AG04449 (cell line): ENCODE results near the gene CAVIN4.

ENCODE experiments used
- CTCF ChIA-PET: fragments of 350-600 bp; formaldehyde crosslinking; extraction: SDS; loops from one replicate; lab custom pipeline; 2021; ENCODE audit warnings: antibody characterized with exemption; lab: Yijun Ruan, JAX
- POLR2A ChIA-PET: fragments of 400-600, 350-600 bp; formaldehyde crosslinking; extraction: SDS; loops from one replicate; lab custom pipeline; 2020; ENCODE audit warnings: antibody characterized with exemption, inconsistent platforms; lab: Yijun Ruan, JAX
- DNase-seq: peaks from one replicate; pipeline ENCODE4 v3.0.0-alpha.2; 2010; ENCODE audit warnings: low read depth, low spot score
- H3K4me3 ChIP-seq: 2 replicates; pipeline ENCODE4 v1.5.1; 2011; ENCODE audit warnings: low read depth, mild to moderate bottlenecking, control low read depth, low read length
- TF ChIP-seq, protein P1 (sequence below): IDR thresholded peaks from one replicate; pipeline ENCODE4 v1.5.1; 2011; ENCODE audit warnings: mild to moderate bottlenecking, moderate library complexity, low read length, control low read depth, inconsistent platforms; ENCODE audit not compliant: insufficient read depth; ENCODE audit errors: missing control alignments

Gene CAVIN4

DNA sequence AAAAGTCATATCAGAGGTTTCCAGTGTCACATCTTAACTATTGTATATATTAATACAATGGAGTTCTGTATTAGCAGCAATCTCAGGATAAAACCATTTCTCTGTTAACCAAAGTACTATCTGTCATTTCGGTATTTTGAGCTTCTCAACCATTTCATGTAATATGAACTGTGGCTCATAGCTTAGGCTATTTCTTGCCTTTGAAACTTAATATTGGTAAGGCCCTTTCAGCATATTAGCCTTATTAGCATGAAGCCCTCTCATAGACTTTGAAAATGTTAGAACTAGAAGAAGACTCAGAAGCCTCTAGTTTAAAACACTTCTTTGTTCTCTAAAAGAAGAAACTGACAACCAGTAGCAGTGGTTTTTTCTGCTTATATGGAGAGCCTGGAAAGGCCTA is 731 bp downstream of the CAVIN4 start:
- CTCF ChIA-PET: interaction anchor here (0.9 to 1.6 kb wide), 3 partner anchors 17 to 141 kb away, joined by 3 to 9 read pairs (median 5); no protein-coding TSS in a partner anchor
- no peak for DNase-seq
- no peak overlapping the region for H3K4me3 ChIP-seq
- TF ChIP-seq, protein P1, sequence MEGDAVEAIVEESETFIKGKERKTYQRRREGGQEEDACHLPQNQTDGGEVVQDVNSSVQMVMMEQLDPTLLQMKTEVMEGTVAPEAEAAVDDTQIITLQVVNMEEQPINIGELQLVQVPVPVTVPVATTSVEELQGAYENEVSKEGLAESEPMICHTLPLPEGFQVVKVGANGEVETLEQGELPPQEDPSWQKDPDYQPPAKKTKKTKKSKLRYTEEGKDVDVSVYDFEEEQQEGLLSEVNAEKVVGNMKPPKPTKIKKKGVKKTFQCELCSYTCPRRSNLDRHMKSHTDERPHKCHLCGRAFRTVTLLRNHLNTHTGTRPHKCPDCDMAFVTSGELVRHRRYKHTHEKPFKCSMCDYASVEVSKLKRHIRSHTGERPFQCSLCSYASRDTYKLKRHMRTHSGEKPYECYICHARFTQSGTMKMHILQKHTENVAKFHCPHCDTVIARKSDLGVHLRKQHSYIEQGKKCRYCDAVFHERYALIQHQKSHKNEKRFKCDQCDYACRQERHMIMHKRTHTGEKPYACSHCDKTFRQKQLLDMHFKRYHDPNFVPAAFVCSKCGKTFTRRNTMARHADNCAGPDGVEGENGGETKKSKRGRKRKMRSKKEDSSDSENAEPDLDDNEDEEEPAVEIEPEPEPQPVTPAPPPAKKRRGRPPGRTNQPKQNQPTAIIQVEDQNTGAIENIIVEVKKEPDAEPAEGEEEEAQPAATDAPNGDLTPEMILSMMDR: no peak
- POLR2A ChIA-PET: no interaction called here

DNA sequence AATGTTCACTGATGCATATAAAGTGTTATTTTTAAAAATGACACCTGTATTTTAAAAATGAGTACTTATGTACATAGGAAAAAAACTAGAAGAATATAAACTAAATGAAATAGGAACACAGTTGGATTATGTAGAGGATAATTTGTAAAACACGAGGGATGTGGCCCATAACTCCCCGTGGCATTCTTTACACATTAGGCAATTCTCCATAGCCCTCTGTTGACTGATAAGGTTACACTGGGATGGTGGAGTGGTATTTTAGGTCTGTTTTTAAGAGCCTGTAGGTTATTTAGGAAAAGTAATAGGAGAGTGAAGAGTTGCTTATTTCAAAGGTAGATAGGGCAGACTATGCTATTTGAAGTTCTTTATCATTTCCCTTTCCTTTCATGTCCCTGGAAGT is 1.8 kb downstream of the CAVIN4 start:
- no peak overlapping the region for H3K4me3 ChIP-seq
- no peak for DNase-seq
- ChIA-PET POLR2A (no interaction called here), CTCF (no interaction called here)
- TF ChIP-seq, protein P1: no peak

DNA sequence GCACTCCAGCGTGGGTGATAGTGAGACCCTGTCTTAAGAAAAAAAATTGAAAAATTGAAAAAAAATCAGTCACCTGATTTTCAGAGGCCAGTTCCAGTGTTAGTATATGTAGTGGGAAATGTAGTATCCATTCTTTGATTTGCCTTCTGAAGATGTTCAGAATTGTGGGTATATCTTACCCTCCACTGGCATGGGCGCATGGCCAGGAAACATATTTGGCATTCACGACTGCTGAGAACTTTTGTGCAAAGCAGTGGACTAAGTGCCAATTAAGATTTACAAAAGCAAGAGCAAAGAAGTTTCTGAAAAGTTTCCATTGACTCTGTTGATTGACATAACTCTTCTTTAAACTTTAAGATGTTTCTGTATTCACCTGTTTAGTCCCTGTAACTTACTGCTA is 2.4 kb downstream of the CAVIN4 start:
- no peak for DNase-seq
- no peak overlapping the region for H3K4me3 ChIP-seq
- POLR2A ChIA-PET: no interaction called here
- TF ChIP-seq, protein P1: no peak
- CTCF ChIA-PET: interaction anchor here (13.3 kb wide), 1 partner anchor 19 kb away, joined by 143 read pairs; no protein-coding TSS in a partner anchor

DNA sequence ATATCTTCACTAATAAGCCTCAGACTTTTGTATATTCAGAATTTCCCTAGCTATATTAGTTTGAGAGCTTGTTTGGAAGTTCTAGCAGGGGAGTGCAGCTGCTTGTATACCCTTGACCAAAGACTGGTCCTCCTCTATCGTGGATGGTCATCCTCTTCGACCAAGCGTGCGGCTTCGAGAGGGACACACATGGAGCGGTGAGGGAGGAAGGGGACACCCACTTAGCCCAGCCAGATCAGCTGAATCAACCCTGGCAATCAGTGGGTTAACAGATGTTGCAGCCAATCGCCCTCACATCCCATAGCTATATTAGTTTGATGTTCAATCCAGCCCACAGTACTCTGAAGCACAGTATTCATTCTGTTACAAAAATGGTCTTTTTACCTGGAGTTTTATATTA is 3.2 kb downstream of the CAVIN4 start:
- no peak for DNase-seq
- CTCF ChIA-PET: interaction anchor here (0.6 to 13.3 kb wide), 4 partner anchors 8 to 75 kb away, joined by 3 to 143 read pairs (median 6); no protein-coding TSS in a partner anchor
- H3K4me3 ChIP-seq: no peak overlapping the region
- TF ChIP-seq, protein P1: no peak
- POLR2A ChIA-PET: no interaction called here

DNA sequence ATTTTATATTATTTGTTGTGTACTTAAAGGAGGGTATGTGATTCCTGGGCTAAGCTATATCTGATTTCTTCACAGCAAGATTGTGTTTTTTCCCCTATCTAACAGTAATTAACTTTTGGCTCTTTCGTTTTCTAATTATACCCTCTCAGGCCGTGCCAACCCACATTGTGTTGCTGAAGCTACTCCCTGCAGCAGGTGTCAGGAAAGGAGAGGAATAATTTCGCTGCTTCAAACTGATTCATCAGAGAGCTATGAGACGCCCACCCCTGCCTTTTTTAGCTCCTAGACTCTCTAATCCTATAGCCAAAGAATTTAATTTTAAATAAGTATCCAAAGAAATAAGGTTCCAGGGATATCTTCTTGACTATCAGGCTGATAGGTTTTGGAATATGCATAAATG is 3.8 kb downstream of the CAVIN4 start:
- no peak for DNase-seq
- H3K4me3 ChIP-seq: no peak overlapping the region
- TF ChIP-seq, protein P1: no peak
- POLR2A ChIA-PET: no interaction called here
- CTCF ChIA-PET: interaction anchor here (1.2 to 13.3 kb wide), 3 partner anchors 9 to 75 kb away, joined by 5 to 143 read pairs (median 7); no protein-coding TSS in a partner anchor

DNA sequence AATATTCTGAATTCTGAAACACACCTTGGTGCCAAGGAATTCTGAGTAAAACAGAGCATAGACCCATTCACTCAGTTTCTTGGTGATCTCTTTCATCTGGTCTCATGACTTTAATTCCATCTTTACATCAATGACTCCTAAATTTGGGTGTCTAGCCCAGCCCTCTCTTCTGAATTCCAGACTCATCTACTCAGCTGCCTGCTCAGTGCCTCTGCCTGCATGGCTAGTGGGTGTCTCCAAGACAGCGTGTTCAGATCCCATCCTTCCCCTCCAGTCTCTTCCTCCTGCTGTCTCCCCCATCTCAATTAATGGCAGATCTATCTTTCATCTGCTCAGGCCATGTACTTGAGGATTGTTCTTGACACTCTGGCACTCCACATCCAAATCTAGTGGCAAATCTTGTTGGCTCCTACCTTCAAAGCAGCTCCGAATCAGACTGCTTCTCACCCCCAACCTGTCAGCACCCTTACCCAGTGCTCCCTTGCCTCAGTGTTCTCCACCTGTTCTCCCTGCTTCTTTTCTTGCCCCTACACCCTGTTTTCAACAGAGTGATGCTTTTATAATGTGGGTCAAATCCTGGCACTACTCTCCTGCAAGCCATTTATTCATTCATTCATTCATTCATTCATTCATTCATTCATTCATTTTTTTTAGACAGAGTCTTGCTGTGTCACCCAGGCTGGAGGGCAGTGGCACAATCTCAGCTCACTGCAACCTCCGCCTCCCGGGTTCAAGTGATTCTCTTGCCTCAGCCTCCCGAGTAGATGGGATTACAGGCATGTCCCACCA is 5.3 kb downstream of the CAVIN4 start:
- H3K4me3 ChIP-seq: no peak overlapping the region
- ChIA-PET POLR2A (no interaction called here), CTCF (interaction anchor here (13.3 kb wide), 1 partner anchor 16 kb away, joined by 143 read pairs; no protein-coding TSS in a partner anchor)
- no peak for DNase-seq
- TF ChIP-seq, protein P1: no peak
